Left colon (tissue), 2 donors: ENCODE data around the gene DPP10. TPM values are rescaled to one million over a fixed set of nuclear protein-coding genes. Genes with fewer than 3 reads are reported as not detected.
"Not testable (repeated sequence)": the region's sequence is repeated elsewhere in the genome, so short reads cannot be mapped to it uniquely, and the experiment has no call there.

ENCODE experiments used
- ATAC-seq: fragments of 200-7000 bp; cut with Tn5 transposase; one replicate; pipeline ENCODE4 v1.9.1; 2020; ENCODE audit warnings: mild to moderate bottlenecking, moderate library complexity
- DNase-seq, 2 donors: peaks; one replicate each; pipeline ENCODE4 v3.0.0-alpha.2; 2020
- intact Hi-C, 2 donors: fragments of 100-400 bp; cut with DNase I in 1 of 2; cut with micrococcal nuclease in 1 of 2; formaldehyde crosslinking; loops; one replicate each; pipeline versions ENCODE4 v1.11.2 to v1.14.0; 2022; cut with DNase I, micrococcal nuclease
- total RNA-seq, 2 donors: library from RNA; stranded (reverse); fragmentation: NEBNext Ultra II Directional; extraction: Animal tissue kit (Norgen Biotek cat#: 25700); gene quantifications; one replicate each; pipeline ENCODE4 v1.2.1, GENCODE V29; 2021
- donor health status: DM: no; HTN: no; CAD: no.
- donor health status: DM: yes; HTN: yes; CAD: no.

The DPP10 gene
- total RNA-seq, 2 donors from 2014 or later = 6.1 to 11.2 TPM

DNA sequence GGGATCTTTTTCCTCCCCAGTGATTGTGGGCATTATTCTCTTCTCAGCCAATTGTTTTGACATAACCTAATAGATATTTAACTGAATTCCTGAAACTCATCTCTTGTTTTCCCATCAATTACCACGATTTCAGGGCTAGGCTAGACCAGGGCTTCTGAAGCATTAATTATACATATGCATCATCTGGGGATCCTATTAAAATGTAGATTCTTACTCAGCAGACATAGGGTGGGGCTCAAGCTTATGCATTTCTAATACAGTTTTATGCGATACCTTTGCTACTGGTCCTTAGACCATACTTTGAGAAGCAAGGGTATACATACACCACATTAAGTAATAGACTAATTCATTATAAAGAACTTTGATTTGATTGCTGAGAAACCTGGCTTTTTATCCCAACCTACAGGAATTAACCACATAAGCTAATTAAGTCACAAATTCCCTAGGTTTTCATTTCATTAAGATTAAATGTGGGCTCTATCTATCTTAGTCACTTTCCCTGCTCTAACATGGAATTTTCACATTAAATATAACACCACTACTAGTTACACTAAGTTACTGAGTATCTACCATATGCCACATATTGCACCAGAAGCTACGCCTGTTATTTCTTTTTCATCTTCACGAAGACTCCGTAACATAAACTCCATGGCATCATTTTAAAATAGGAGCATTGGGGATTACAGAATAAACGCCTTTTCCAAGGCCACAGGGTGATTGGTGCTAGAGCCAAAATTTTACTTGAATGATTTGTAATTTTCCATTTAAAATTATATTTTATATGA is 417.5 kb downstream of the DPP10 start:
- ATAC-seq = no peak
- DNase-seq = no peak
- intact Hi-C loops = no loop called here

DNA sequence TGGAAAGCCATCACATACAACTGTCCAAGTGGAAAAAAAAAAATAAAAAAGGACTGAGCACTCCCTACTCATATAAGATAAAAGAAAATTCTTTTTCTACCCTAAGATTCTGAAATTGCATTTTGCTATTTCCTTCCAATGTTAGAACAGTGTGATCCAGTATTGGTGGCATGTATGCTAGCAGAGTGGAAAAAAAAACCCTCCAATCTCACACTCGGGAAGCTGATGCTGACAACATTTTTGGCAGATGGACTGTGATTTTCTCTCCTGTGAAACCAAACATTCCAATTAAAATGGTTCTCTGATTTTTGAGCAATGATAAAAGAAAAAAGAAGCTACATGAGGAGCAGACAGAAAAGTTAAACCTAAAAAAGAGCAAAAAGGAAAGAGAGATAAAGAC is 419.8 kb downstream of the DPP10 start:
- intact Hi-C loops = no loop called here
- DNase-seq = no peak
- ATAC-seq = no peak

DNA sequence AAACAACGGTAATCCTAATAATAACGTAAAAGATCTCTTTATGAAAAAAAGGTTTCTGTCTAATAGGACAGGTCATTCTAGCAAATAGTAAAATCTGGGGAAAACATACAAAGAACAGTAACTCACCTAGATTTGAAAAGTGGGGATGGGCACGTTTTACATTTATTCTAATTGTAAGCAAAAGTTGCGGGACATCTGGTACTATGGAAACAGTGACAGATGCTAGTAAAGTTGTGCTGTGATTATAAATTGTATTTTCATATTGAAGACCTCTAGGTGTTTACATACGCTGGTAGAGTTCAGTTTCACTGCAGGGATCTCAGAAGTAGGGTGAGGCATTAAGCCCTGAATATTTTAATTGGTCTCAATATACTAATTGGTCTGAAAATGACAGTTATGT is 422.5 kb downstream of the DPP10 start:
- DNase-seq (no peak), ATAC-seq (no peak)
- intact Hi-C loops = no loop called here

DNA sequence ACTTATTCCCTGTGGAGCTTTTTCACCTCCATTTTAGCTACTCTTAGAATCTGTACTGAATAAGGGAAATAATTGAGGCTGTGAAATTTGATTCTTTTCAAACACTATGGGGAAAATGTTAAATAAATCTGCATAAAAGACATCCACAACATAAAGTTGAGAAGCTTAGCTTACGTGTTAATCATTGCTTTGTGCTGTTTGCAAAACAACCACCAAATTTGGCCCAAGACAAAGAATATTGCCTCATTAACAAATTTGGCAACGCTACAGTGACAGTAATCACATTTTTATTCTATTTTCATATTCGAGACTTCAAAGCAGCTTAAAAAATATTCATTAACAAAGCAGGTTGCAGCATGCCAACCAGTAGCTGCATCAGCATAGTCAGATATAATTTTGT is 437.6 kb downstream of the DPP10 start:
- DNase-seq = no peak
- intact Hi-C loops = no loop called here
- ATAC-seq = no peak

DNA sequence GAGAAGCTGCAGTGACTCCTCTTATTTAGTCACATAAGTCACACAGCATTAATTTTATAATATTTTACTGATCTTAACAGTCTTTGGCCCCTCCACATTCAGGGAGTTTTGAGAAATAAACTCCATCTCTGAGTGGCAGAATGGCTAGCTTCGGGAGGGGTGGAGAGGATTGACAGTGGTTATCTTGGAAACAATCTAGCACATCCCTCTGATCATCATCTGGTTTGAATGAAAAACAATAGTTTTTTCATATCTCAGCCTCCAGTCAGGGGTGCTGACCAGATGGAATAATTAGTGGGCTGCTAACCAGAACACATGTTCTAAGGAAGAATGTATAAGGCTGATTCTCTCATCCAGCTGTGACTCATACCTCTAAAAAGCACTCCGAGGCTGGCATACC is 477.5 kb downstream of the DPP10 start:
- ATAC-seq (no peak), DNase-seq (no peak)
- intact Hi-C loops = no loop called here

DNA sequence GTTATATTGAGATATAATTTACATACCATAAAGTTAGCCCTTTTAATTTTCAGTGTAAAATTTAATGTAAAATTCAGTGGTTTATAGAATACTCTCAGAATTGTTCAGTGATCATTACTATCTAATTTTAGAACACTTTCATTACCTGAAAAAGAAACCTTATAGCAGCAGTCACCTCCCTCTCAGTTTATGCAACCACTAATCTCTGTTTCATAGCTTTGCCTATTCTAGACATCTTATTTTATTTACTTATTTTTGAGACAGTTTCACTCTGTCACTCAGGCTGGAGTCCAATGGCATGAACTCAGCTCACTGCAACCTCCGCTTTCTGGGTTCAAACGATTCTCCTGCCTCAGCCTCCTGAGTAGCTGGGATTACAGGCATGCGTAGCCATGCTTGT is 479.6 kb downstream of the DPP10 start:
- intact Hi-C loops = no loop called here
- no peak for ATAC-seq

DNA sequence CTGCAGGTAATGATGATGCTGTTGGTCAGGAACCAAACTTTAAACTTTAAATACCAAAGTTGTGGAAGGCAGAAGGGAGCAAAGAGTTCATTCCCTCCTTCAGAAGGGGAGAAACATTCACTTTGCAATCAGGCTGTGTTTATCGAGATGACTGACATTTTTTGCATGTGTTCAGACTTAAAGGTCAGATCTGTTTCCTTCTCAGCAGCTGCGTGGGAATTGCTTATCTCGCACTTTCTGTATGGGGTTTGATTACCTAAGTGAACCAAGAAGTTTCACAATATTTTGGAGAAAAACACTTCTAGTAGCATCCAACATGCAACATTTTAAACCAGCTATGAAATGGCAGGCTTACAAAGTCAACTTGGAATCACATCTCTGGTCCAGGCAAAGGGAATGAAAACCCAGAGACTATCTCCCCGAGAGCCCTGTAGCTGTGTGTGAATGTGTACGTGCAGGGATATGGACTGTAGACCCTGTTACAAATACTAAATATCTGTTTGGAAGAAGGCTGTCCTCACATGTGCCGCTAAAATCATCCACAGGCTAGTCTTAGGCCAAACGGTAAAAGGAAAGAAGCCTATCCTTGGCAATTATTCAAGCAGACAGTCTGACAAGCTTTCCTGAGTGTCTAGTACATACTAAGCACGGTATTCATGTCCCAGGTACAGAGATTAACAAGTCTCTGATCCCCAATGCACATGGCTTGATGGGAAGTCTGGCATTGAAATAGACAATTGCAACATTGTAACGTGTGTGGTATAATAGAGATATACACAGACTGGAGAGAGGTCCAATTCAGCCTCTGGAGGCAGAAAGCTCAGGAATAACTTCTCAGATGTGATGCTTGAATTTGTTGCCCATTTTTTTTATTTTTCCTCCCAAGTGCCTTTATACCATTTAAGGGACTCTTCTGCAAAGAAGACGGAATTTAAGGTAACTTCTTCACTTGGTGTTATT is 483.1 kb downstream of the DPP10 start:
- no peak for DNase-seq
- intact Hi-C loops = no loop called here
- ATAC-seq = no peak

More for the DNA sequence above, 479.6 kb downstream of the DPP10 start:
- no peak for DNase-seq

DNA sequence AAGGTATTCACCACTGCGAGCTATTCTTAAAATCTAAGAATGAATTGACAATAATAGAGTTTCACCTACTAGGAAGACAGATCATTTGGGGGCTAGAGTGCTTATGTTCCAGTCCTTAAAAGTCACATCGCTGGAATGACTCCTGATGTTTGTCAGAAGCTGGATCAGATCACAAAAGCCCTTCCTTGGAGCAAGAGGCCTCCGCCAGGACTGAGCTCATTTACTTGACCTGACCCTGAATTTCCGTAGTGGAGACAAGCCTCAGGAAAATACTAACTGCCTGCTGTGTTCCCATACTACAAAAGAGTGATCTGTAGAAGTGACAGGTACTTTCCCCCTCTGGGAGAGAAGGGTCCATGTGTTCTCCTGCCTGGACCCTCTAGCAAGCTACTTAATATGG is 483.9 kb downstream of the DPP10 start:
- intact Hi-C loops = no loop called here

DNA sequence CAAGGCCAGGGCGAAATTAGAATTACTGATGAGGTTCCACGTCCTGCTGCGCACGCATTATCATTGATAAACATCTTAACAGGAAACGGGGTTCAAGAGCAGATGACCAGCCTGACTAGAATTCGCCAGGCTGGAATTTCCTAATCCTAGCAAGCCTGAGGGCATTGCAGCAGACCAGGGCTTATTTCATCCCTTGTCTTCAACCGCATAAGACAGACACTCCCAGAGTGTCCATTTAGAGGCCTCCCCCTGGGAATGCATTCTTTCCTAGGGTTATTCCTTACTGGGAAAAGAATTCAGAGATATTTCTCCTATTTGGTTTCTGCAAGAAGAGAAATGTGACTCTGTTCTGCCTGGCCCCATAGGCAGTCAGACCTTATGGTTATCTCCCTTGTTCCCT is 486.8 kb downstream of the DPP10 start:
- no peak for ATAC-seq

More for the DNA sequence above, 483.9 kb downstream of the DPP10 start:
- ATAC-seq (no peak), DNase-seq (no peak)

DNA sequence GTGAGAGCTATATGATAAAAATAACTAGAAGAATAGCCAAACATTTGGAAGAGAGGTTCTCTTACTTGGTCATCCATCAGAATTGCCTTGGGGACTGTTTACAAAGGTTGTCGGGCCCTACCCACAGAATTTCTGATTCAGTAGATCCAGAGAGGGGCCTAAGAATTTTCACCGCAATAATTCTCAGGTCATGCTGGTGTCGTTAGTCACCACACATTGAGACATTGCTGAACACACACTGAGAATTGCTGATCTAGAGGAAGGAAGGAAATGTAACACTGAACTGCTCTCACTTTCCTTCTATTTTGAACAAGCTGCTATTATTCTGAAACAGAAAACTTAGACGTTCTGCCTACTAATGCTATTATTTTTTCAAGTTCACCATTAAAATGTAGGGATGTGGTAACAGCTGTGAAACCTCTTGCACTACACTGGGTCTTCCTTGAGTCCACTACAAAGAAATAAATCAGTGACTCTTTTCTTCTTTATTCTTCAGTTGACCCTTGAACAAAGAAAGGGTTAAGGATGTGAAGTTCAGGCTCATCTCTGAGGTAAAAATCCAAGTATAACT is 491.3 kb downstream of the DPP10 start:
- intact Hi-C loops = no loop called here
- DNase-seq (no peak), ATAC-seq (no peak)

More for the DNA sequence above, 486.8 kb downstream of the DPP10 start:
- no peak for DNase-seq
- intact Hi-C loops = no loop called here

DNA sequence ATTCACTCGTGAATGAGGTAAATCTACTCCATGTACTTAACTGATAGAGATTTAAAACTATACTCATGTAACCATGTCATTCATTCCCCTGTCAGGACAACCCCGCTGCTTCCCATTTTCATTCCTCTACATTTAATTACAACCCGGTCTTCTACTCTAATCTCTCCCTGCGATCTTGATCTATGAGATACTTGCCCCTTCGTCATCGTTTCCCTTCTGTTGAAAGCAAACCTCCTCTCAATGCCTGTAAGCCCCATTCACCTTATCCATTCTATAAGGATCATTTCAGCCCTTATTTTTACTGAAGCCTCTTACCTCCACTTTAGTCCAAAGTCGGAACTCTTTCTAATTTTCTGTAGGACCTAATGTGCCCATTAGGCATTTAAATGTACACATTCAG is 492.6 kb downstream of the DPP10 start:
- no peak for ATAC-seq
- intact Hi-C loops = no loop called here
- DNase-seq = no peak

DNA sequence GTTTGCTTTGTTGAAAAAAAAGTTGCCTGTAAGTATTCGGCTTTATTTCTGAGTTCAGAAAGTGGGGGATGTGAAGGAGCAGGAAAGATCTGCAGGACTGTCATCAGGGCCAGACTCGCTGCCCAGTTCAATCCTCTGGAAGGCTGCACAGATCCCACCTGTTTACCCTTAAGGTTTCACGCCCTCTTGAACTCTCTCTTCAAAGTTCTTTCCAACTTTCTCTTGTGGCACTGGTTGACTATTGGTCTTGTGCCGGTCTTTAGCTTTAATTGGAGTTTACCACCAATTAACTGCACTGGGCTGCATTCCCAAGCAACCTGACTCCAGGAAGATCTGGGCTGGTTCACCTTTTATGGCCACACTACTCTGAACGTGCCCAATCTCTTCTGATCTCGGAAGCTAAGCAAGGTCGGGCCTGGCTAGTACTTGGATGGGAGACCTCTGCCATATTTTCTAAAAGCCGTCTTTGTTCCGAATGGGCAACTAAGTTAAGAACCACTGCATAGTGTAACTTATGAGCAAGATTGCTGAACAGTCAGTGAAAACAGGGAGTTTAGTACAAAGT is 495.0 kb downstream of the DPP10 start:
- no peak for DNase-seq
- intact Hi-C loops = no loop called here
- ATAC-seq = no peak

DNA sequence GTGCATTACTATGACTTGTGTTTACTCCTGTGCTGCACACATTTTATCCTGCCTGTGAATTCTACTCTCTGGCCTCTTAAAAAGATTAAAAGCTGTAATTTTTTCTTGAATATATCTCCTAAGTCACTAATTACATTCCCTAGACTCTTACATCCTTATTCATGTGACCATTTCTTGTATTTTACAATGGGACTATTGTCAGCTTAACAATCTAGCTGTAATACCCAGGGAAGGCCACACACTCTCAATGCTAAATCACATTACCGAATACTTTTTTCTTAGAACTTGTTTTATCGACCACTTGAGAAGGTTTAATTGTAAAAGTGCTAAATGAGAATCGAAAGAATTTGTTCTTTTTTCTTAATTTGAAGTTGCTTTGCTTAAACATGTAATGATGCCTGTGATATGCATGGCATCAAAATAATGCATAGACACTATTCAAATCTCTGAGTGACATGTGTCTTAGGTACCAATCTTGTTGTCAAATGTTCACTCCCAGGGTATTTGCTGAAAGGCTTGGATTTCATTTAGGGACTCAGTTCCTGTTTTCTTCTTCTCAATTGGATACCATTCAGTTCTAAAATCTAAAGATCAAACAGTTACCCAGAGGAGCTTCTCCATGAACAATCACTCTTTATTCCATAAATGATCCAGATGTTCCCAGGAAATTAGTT is 498.5 kb downstream of the DPP10 start:
- DNase-seq (no peak), ATAC-seq (no peak)
- intact Hi-C loops = no loop called here

DNA sequence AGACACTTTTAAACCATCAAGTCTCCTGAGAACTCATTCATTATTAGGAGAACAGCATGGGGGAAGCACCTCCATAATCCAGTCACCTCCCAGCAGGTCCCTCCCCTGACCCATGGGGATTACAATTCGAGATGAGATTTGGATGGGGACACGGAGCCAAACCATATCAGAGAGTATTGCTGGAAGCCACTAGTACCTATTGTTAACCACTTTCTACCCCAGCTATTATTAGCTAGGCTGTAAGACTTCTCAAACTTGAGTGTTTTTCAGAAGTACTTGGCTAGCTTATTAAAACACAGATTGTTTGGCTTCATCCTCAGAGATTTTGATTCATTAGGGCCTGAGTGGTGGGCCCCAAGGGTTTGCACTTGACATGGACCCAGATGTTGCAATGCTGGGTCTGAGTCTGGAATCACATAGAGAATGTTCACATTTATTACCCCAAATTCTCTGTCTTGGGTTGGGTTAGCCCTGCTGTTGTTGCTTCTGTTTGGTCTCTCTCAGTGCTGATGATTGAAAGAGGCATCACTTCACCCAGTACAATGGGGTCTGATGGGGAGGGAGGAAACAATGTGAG is 506.9 kb downstream of the DPP10 start:
- DNase-seq (no peak), ATAC-seq (no peak)
- intact Hi-C loops = no loop called here

DNA sequence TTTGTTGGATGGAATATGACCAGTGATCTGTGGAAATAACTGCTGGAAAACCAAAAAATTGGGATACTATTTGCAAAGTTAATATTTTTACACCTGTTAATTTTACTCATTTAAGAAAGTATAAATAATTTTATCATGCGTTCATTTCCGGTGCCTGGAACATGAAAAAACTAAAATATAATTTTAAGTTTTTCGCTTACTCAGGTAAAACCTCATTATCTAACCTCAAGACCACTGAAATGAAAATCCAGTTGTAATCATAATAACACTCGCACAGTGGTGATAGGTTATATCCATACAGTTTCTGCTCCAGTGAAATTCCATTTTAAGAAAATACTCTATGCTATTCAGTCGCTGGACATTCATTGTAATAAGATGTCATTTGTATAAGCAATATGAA is 517.9 kb downstream of the DPP10 start:
- DNase-seq (no peak), ATAC-seq (no peak)
- intact Hi-C loops = no loop called here

DNA sequence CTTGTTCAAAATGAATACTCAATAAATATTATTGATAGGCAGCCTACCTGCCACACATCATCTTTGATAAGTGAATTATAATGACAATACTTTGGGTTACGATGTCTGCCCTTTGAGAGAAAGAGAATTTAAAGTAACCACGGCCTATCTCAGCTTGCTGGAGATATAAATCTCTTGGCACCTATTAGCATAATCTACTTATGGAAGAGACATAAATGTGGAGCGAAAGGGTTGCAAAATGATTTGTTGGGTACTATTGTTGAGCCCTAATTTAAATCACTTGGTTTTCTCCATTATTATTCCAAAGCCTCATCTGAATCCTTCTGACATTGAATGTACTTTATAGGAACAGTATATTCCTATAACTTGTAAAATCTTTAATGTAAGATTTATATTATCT is 520.1 kb downstream of the DPP10 start:
- ATAC-seq (no peak), DNase-seq (no peak)
- intact Hi-C loops = no loop called here

DNA sequence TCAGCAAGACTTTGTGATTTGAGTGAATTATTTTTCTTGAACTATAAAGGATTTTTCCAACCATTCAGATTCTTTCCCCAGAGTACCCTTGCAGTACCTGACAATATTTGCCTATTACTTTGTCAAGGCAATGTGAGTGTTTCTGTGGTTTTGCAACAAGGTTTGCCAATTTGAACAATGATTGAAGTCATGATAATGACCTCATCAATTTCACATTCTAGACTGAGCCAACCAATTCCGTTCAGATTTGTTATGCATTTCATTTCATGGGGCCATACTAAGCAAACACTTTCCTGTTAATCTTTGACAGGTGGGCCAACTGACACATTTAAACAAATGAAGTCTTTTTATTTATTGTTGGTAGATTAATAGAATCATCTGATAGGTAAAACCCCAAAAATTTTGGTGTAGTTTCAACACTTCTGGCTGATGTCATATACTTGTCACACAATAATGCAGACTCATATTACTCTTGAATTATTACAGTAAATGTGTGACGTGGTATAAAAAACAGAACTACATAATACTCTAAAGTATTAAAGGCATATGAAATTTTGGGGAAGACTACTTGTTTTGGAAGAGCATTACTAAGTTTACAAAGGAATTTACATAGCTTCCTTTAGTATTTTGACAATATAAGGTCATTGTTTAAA is 526.4 kb downstream of the DPP10 start:
- ATAC-seq (no peak), DNase-seq (no peak)
- intact Hi-C loops = no loop called here

DNA sequence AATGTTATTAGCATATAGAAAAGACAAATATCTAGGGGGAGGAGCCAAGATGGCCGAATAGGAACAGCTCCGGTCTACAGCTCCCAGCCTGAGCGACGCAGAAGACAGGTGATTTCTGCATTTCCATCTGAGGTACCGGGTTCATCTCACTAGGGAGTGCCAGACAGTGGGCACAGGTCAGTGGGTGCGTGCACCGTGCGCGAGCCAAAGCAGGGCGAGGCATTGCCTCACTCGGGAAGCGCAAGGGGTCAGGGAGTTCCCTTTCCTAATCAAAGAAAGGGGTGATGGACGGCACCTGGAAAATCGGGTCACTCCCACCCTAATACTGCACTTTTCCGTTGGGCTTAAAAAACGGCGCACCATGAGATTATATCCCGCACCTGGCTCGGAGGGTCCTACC is 561.9 kb downstream of the DPP10 start:
- ATAC-seq, DNase-seq, intact Hi-C loops: not testable (repeated sequence)
